Body of pancreas (tissue), 4 donors: ENCODE results near the gene WDPCP.

Experiments
- POLR2A ChIP-seq, 3 donors: fragments of 450-650 bp; IDR thresholded peaks; one replicate each; pipeline ENCODE4 v1.6.1; 2016; ENCODE audit warnings: antibody characterized with exemption in 3 of 3, mild to moderate bottlenecking in 2 of 3
- TF ChIP-seq, protein P1 (sequence below), 7 experiments: fragments of 450-650 bp in 4 of 7; fragments of 200-600 bp in 3 of 7; sonication (generic) in 3 of 7; IDR thresholded peaks; one replicate each; pipeline ENCODE4 v1.5.1; 2016 to 2019; ENCODE audit warnings: antibody characterized with exemption in 7 of 7

DNA sequence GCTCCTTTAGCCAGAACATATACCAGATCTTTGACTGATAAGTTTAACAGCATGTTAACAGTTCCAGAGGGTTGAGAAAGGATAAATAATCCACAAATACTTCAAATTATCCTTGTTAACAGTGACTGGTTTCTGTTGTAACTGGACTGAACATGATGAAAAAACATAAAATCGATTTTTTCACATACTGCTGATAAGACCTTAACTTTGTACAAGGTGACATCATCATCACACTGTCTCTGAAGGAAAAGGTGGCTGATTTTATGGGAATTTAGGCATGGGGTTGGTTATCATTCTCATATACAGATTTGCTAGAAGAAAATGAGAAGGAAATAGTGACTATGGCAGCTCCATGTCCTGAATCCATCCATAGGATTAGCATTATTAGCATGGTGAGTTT, 501.6 kb downstream of the WDPCP start:
- TF ChIP-seq POLR2A (IDR thresholded peaks at IDR 0.05), result no peak
- TF ChIP-seq, protein P1, sequence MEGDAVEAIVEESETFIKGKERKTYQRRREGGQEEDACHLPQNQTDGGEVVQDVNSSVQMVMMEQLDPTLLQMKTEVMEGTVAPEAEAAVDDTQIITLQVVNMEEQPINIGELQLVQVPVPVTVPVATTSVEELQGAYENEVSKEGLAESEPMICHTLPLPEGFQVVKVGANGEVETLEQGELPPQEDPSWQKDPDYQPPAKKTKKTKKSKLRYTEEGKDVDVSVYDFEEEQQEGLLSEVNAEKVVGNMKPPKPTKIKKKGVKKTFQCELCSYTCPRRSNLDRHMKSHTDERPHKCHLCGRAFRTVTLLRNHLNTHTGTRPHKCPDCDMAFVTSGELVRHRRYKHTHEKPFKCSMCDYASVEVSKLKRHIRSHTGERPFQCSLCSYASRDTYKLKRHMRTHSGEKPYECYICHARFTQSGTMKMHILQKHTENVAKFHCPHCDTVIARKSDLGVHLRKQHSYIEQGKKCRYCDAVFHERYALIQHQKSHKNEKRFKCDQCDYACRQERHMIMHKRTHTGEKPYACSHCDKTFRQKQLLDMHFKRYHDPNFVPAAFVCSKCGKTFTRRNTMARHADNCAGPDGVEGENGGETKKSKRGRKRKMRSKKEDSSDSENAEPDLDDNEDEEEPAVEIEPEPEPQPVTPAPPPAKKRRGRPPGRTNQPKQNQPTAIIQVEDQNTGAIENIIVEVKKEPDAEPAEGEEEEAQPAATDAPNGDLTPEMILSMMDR (IDR thresholded peaks at IDR 0.05), result no peak
